Activated CD8-positive, alpha-beta T cell treated with anti-CD3 and anti-CD28 coated beads for 36 hours (primary cell): ENCODE results near the gene NEURL1B. TPM values are rescaled to one million over a fixed set of nuclear protein-coding genes. Genes with fewer than 3 reads are reported as not detected.

Experiments
- ATAC-seq: fragments of 200-7000 bp; cut with Tn5 transposase; one replicate; pipeline ENCODE4 v1.10.0; 2021; ENCODE audit warnings: mild to moderate bottlenecking, moderate library complexity
- CTCF ChIA-PET: fragments of 350-600 bp; sonication (Branson Sonifier 250); formaldehyde crosslinking; loops from one replicate; lab custom pipeline; 2021; ENCODE audit warnings: antibody characterized with exemption; lab: Charles Lee
- POLR2A ChIA-PET: fragments of 350-600 bp; sonication (Branson Sonifier 250); formaldehyde crosslinking; loops from one replicate; lab custom pipeline; 2021; ENCODE audit warnings: antibody characterized with exemption; lab: Charles Lee
- DNase-seq: peaks from one replicate; pipeline ENCODE4 v3.0.0-alpha.2; 2020
- H3K27ac Mint-ChIP-seq: one replicate; pipeline ENCODE4 v1.8.0; 2021; ENCODE audit warnings: mild to moderate bottlenecking, mixed read lengths
- H3K27me3 Mint-ChIP-seq: one replicate; pipeline ENCODE4 v1.8.0; 2021; ENCODE audit warnings: mixed read lengths
- H3K36me3 Mint-ChIP-seq: one replicate; pipeline ENCODE4 v1.8.0; 2021; ENCODE audit warnings: low read depth, mixed read lengths
- H3K4me1 Mint-ChIP-seq: one replicate; pipeline ENCODE4 v1.8.0; 2021; ENCODE audit warnings: low read depth, mixed read lengths
- H3K4me3 Mint-ChIP-seq: one replicate; pipeline ENCODE4 v1.8.0; 2021; ENCODE audit warnings: mild to moderate bottlenecking, moderate library complexity, mixed read lengths
- H3K9me3 Mint-ChIP-seq: one replicate; pipeline ENCODE4 v1.8.0; 2021; ENCODE audit warnings: mixed read lengths
- intact Hi-C: fragments of 100-400 bp; cut with micrococcal nuclease; formaldehyde crosslinking; loops from one replicate; pipeline ENCODE4 v1.10.0; 2022
- total RNA-seq, 2 experiments: library from RNA; stranded (reverse); gene quantifications; one replicate each; pipeline ENCODE4 v1.2.3, GENCODE V29; 2021
- TF ChIP-seq, protein P1 (sequence below): fragments of 200-600 bp; IDR thresholded peaks from one replicate; pipeline ENCODE4 v1.8.0; 2022; ENCODE audit warnings: antibody characterized with exemption, mild to moderate bottlenecking

Gene NEURL1B
- total RNA-seq, 2 experiments from 2014 or later = 0.18 to 0.22 TPM

DNA sequence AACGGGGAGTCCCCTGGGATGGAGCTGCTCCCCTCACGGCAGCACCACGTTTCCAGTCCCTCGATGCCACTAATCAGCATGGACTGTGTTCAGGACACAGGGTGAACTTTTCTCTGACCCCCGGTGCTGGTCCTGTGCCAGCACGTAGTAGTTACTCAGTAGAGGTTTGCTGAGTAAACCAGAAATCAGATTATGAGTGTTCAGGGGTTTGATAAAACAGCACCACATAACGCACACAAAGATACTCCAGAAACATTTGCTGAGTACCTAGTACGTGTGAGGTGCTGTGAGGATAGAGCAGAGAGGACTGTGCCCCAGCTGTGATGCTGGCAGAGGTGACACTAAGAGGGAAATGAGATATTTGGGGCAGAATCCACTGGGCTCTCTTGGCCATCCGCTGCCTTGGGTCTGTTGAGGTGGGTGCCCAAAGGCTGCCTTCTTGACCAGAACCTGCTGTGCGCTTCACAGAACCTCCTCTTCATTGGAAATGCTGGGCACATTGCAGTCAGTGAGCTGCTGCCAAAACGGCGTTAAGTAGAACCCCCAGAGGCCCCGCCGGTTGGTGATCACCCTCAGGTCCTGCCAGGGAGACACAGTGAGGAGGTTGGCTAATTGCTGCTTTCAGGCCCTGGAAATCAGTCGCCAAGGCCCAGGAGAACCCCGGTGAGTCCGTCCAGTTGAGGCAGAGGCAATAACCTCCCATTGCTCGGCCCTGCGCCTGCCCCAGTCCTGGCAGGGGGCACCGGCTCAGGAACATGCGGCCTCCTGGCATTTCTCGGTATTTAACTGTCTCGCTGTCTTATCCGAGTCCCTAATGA is 49.4 kb downstream of the NEURL1B start:
- CTCF ChIA-PET = no interaction called here
- TF ChIP-seq, protein P1, sequence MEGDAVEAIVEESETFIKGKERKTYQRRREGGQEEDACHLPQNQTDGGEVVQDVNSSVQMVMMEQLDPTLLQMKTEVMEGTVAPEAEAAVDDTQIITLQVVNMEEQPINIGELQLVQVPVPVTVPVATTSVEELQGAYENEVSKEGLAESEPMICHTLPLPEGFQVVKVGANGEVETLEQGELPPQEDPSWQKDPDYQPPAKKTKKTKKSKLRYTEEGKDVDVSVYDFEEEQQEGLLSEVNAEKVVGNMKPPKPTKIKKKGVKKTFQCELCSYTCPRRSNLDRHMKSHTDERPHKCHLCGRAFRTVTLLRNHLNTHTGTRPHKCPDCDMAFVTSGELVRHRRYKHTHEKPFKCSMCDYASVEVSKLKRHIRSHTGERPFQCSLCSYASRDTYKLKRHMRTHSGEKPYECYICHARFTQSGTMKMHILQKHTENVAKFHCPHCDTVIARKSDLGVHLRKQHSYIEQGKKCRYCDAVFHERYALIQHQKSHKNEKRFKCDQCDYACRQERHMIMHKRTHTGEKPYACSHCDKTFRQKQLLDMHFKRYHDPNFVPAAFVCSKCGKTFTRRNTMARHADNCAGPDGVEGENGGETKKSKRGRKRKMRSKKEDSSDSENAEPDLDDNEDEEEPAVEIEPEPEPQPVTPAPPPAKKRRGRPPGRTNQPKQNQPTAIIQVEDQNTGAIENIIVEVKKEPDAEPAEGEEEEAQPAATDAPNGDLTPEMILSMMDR = no peak
- H3K4me1 Mint-ChIP-seq = peaks cover 13% of the 10 kb centered on the region
- no peaks in the 10 kb centered on the region for H3K27me3 Mint-ChIP-seq
- ATAC-seq (peak; percentile 57), DNase-seq (peak; percentile 29)
- H3K27ac Mint-ChIP-seq = no peak overlapping the region
- intact Hi-C loops = no loop called here
- POLR2A ChIA-PET = no interaction called here
- no peaks in the 10 kb centered on the region for H3K9me3 Mint-ChIP-seq
- no peaks in the 10 kb centered on the region for H3K36me3 Mint-ChIP-seq
- no peak overlapping the region for H3K4me3 Mint-ChIP-seq

DNA sequence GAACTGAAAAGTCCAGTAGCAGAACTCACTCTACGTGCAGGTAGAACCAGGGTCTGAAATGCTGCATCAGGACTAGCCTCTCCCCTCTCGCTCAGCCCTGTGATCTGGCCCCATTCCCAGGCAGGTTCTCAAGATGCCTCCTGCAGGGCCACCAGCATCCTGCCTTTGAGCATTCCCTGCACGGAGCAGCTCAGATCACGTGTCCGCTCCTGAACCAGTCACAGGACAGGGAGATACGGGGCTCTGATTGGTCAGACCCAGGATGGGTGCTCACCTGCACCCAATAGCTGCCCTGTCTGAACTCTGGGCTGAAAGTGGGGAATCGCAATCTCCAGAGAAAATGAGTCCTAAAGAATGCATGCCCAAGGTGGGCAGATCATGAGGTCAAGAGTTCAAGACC is 50.8 kb downstream of the NEURL1B start:
- Mint-ChIP-seq H3K4me3 (no peak overlapping the region), H3K9me3 (no peaks in the 10 kb centered on the region), H3K4me1 (peaks cover 15% of the 10 kb centered on the region), H3K27me3 (no peaks in the 10 kb centered on the region), H3K36me3 (no peaks in the 10 kb centered on the region), H3K27ac (no peak overlapping the region)
- TF ChIP-seq, protein P1 = no peak
- ChIA-PET CTCF (interaction anchor here (1.6 kb wide), 1 partner anchor 213 kb away, joined by 3 read pairs; no protein-coding TSS in a partner anchor), POLR2A (no interaction called here)
- DNase-seq (no peak), ATAC-seq (no peak)
- intact Hi-C loops = no loop called here

DNA sequence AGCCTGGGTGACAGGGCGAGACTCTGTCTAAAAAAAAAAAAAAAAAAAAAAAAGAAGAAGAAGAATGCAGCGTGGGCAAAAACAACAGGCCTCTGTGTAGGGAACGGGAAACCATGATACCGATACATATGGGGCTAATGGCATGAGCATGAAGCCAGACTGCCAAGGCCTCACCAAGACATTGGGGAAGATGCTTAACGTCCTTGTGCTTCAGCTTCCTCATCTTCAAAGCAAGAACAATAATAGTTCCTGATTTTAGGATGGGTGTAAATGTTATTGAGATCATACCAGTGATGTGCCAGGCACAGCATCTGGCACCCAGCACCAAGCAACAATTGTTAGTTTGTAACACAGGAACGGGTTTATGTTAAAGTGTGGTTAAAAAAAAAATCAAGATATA is 51.4 kb downstream of the NEURL1B start:
- no peak overlapping the region for H3K27ac Mint-ChIP-seq
- intact Hi-C loops = no loop called here
- CTCF ChIA-PET = interaction anchor here (1.6 kb wide), 1 partner anchor 213 kb away, joined by 3 read pairs; no protein-coding TSS in a partner anchor

DNA sequence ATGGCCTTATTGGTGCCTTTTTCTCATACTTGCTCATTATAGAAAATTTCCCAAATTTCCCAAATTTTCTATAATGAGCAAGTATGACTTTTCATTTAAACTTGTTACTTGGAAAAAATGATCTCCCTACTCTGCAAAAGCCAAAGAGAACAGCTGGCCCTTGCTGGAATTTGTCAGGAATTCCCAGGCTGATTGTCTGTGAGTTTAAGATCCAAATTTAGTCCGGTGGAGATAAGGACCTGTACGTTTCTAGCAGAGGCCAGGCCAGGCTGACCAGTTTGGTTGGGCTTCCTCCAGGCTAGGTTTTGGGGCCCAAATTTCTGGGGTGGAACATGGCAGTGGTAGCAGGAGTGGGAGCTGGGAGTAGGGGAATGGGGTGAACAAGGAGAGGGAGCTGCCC is 51.9 kb downstream of the NEURL1B start:
- intact Hi-C loops = no loop called here
- peaks cover 22% of the 10 kb centered on the region for H3K4me1 Mint-ChIP-seq
- CTCF ChIA-PET = no interaction called here
- POLR2A ChIA-PET = no interaction called here
- no peaks in the 10 kb centered on the region for H3K36me3 Mint-ChIP-seq
- ATAC-seq = no peak
- H3K9me3 Mint-ChIP-seq = no peaks in the 10 kb centered on the region
- H3K4me3 Mint-ChIP-seq = no peak overlapping the region
- no peaks in the 10 kb centered on the region for H3K27me3 Mint-ChIP-seq
- TF ChIP-seq, protein P1 = no peak
- no peak for DNase-seq
- no peak overlapping the region for H3K27ac Mint-ChIP-seq

More for the DNA sequence above, 51.4 kb downstream of the NEURL1B start:
- POLR2A ChIA-PET = no interaction called here
- Mint-ChIP-seq H3K27me3 (no peaks in the 10 kb centered on the region), H3K36me3 (no peaks in the 10 kb centered on the region), H3K4me1 (peaks cover 20% of the 10 kb centered on the region), H3K9me3 (no peaks in the 10 kb centered on the region), H3K4me3 (no peak overlapping the region)
- ATAC-seq = no peak
- no peak for DNase-seq
- TF ChIP-seq, protein P1 = no peak

DNA sequence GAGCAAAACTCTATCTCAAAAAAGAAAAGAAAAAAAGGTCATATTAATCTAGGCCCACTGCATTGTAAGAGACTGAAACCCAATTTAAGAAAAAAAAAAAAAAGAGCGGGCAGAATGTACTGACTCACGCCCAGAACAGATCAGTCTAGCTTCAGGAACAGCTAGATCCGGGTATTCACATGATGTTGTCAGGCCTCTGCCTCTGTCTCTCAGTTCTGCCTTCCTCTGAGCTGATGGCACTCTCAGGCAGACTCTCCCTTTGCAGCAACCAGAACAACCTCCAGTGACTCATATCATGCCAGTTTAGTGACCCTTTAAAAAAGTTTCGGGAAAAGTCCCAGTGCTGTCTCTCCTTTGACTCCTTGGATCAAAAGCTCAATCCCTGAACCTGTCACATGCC is 53.0 kb downstream of the NEURL1B start:
- H3K27ac Mint-ChIP-seq = no peak overlapping the region
- POLR2A ChIA-PET = no interaction called here
- no peaks in the 10 kb centered on the region for H3K27me3 Mint-ChIP-seq

More for the DNA sequence above, 53.0 kb downstream of the NEURL1B start:
- Mint-ChIP-seq H3K4me3 (no peak overlapping the region), H3K4me1 (peaks cover 13% of the 10 kb centered on the region), H3K36me3 (no peaks in the 10 kb centered on the region), H3K9me3 (no peaks in the 10 kb centered on the region)
- no peak for ATAC-seq
- intact Hi-C loops = no loop called here
- CTCF ChIA-PET = interaction anchor here (0.8 kb wide), 1 partner anchor 13 kb away, joined by 3 read pairs; no protein-coding TSS in a partner anchor
- DNase-seq = no peak
- TF ChIP-seq, protein P1 = no peak
